ENCODE measurements around the gene INSYN2B. TPM values are rescaled to one million over a fixed set of nuclear protein-coding genes. Genes with fewer than 3 reads are reported as not detected.

The INSYN2B gene
- total RNA-seq, 1 experiment from 2014 or later: not detected

- H3K9me3 Mint-ChIP-seq: no peaks in the 10 kb centered on the region
- no peak overlapping the region for H3K4me3 Mint-ChIP-seq
- DNase-seq (ENCODE audit: low spot score) (no peak), ATAC-seq (no peak)
- POLR2A ChIA-PET: no interaction called here
- no peak overlapping the region for H3K27ac Mint-ChIP-seq
- H3K36me3 Mint-ChIP-seq: no peaks in the 10 kb centered on the region
- TF ChIP-seq, protein P1, sequence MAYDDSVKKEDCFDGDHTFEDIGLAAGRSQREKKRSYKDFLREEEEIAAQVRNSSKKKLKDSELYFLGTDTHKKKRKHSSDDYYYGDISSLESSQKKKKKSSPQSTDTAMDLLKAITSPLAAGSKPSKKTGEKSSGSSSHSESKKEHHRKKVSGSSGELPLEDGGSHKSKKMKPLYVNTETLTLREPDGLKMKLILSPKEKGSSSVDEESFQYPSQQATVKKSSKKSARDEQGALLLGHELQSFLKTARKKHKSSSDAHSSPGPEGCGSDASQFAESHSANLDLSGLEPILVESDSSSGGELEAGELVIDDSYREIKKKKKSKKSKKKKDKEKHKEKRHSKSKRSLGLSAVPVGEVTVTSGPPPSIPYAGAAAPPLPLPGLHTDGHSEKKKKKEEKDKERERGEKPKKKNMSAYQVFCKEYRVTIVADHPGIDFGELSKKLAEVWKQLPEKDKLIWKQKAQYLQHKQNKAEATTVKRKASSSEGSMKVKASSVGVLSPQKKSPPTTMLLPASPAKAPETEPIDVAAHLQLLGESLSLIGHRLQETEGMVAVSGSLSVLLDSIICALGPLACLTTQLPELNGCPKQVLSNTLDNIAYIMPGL (CRISPR knock-in tag; IDR thresholded peaks at IDR 0.05): no peak
- TF ChIP-seq ZNF423 (CRISPR knock-in tag; IDR thresholded peaks at IDR 0.05) (no peak), TEAD4 (CRISPR knock-in tag; IDR thresholded peaks at IDR 0.05) (no peak), ARID4B (CRISPR knock-in tag; IDR thresholded peaks at IDR 0.05; ENCODE audit: borderline replicate concordance) (no peak), NR2C2 (CRISPR knock-in tag; IDR thresholded peaks at IDR 0.05) (no peak), NR1H2 (CRISPR knock-in tag; IDR thresholded peaks at IDR 0.05) (no peak), USF2 (CRISPR knock-in tag; IDR thresholded peaks at IDR 0.05) (no peak), GABPB1 (CRISPR knock-in tag; IDR thresholded peaks at IDR 0.05) (no peak), ZMAT4 (CRISPR knock-in tag; IDR thresholded peaks at IDR 0.05) (no peak), TP53 (CRISPR knock-in tag; IDR thresholded peaks at IDR 0.05) (no peak)
- TF ChIP-seq, protein P2, sequence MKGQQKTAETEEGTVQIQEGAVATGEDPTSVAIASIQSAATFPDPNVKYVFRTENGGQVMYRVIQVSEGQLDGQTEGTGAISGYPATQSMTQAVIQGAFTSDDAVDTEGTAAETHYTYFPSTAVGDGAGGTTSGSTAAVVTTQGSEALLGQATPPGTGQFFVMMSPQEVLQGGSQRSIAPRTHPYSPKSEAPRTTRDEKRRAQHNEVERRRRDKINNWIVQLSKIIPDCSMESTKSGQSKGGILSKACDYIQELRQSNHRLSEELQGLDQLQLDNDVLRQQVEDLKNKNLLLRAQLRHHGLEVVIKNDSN (CRISPR knock-in tag; IDR thresholded peaks at IDR 0.05): no peak
- CTCF ChIA-PET: interaction anchor here (0.6 to 3.9 kb wide), 5 partner anchors 10 to 1190 kb away, joined by 3 to 17 read pairs (median 3); partner anchors contain the start of gene INSYN2B
- H3K27me3 Mint-ChIP-seq (ENCODE audit: low read depth): peaks cover 25% of the 10 kb centered on the region
- peaks cover 17% of the 10 kb centered on the region for H3K4me1 Mint-ChIP-seq
Measured at GRCh38 chr5:169905017-169905416, 75.3 kb downstream of the INSYN2B start.

- CTCF ChIA-PET: interaction anchor here (0.6 to 3.9 kb wide), 4 partner anchors 10 to 1190 kb away, joined by 3 to 17 read pairs (median 4); partner anchors contain the start of gene INSYN2B
- Mint-ChIP-seq H3K9me3 (no peaks in the 10 kb centered on the region), H3K27ac (no peak overlapping the region), H3K4me3 (no peak overlapping the region), H3K27me3 (ENCODE audit: low read depth) (peaks cover 21% of the 10 kb centered on the region), H3K36me3 (no peaks in the 10 kb centered on the region), H3K4me1 (peaks cover 17% of the 10 kb centered on the region)
- DNase-seq (ENCODE audit: low spot score) (no peak), ATAC-seq (no peak)
- POLR2A ChIA-PET: no interaction called here
- TF ChIP-seq, protein P3, sequence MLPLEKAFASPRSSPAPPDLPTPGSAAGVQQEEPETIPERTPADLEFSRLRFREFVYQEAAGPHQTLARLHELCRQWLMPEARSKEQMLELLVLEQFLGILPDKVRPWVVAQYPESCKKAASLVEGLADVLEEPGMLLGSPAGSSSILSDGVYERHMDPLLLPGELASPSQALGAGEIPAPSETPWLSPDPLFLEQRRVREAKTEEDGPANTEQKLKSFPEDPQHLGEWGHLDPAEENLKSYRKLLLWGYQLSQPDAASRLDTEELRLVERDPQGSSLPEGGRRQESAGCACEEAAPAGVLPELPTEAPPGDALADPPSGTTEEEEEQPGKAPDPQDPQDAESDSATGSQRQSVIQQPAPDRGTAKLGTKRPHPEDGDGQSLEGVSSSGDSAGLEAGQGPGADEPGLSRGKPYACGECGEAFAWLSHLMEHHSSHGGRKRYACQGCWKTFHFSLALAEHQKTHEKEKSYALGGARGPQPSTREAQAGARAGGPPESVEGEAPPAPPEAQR (CRISPR knock-in tag; IDR thresholded peaks at IDR 0.05): no peak
- TF ChIP-seq, protein P4, sequence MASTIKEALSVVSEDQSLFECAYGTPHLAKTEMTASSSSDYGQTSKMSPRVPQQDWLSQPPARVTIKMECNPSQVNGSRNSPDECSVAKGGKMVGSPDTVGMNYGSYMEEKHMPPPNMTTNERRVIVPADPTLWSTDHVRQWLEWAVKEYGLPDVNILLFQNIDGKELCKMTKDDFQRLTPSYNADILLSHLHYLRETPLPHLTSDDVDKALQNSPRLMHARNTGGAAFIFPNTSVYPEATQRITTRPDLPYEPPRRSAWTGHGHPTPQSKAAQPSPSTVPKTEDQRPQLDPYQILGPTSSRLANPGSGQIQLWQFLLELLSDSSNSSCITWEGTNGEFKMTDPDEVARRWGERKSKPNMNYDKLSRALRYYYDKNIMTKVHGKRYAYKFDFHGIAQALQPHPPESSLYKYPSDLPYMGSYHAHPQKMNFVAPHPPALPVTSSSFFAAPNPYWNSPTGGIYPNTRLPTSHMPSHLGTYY (CRISPR knock-in tag; IDR thresholded peaks at IDR 0.05): no peak
- TF ChIP-seq, protein P5, sequence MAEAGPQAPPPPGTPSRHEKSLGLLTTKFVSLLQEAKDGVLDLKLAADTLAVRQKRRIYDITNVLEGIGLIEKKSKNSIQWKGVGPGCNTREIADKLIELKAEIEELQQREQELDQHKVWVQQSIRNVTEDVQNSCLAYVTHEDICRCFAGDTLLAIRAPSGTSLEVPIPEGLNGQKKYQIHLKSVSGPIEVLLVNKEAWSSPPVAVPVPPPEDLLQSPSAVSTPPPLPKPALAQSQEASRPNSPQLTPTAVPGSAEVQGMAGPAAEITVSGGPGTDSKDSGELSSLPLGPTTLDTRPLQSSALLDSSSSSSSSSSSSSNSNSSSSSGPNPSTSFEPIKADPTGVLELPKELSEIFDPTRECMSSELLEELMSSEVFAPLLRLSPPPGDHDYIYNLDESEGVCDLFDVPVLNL (CRISPR knock-in tag; IDR thresholded peaks at IDR 0.05; ENCODE audit: borderline replicate concordance, low read depth): no peak
- TF ChIP-seq SMAD3 (CRISPR knock-in tag; IDR thresholded peaks at IDR 0.05; ENCODE audit: borderline replicate concordance) (no peak), NR3C1 (CRISPR knock-in tag; conservative IDR thresholded peaks at IDR 0.05; ENCODE audit: low read depth) (no peak), ETV6 (CRISPR knock-in tag; IDR thresholded peaks at IDR 0.05) (no peak), JUN (CRISPR knock-in tag; IDR thresholded peaks at IDR 0.05) (no peak), SMAD4 (CRISPR knock-in tag; IDR thresholded peaks at IDR 0.05) (no peak), ZNF423 (CRISPR knock-in tag; IDR thresholded peaks at IDR 0.05) (no peak), IRF2 (CRISPR knock-in tag; IDR thresholded peaks at IDR 0.05; ENCODE audit: borderline replicate concordance, low read depth) (no peak), GABPB1 (CRISPR knock-in tag; IDR thresholded peaks at IDR 0.05) (no peak), ZNF317 (CRISPR knock-in tag; IDR thresholded peaks at IDR 0.05; ENCODE audit: borderline replicate concordance, low read depth) (no peak), NR2C2 (CRISPR knock-in tag; IDR thresholded peaks at IDR 0.05) (no peak)
- TF ChIP-seq, protein P2 (CRISPR knock-in tag; IDR thresholded peaks at IDR 0.05): no peak
Measured at GRCh38 chr5:169904508-169904907, 75.8 kb downstream of the INSYN2B start.

All from WTC11 (cell line).